Keratinocyte (primary cell): ENCODE results near the gene STAG1. TPM values are rescaled to one million over a fixed set of nuclear protein-coding genes. Genes with fewer than 3 reads are reported as not detected.
"Not testable (repeated sequence)": the region's sequence is repeated elsewhere in the genome, so short reads cannot be mapped to it uniquely, and the experiment has no call there.

ENCODE experiments used
- DNase-seq: peaks from one replicate; pipeline ENCODE4 v3.0.0-alpha.2; 2011; ENCODE audit warnings: low read depth, missing footprints, low spot score
- FAIRE-seq: peaks from 2 replicates; lab custom pipeline; 2011; peaks lifted over from hg19 to GRCh38; lab: Jason Lieb, UNC
- H2AFZ ChIP-seq: 2 replicates; pipeline ENCODE4 v1.6.0; 2012; ENCODE audit warnings: low read length, control low read depth, inconsistent platforms; ENCODE audit not compliant: control insufficient read depth
- H3K27ac ChIP-seq: 2 replicates; pipeline ENCODE4 v1.5.1; 2011; ENCODE audit warnings: low read length; ENCODE audit not compliant: control insufficient read depth, insufficient read depth
- H3K27me3 ChIP-seq: 3 replicates; pipeline ENCODE4 v1.6.0; 2011; ENCODE audit warnings: low read length; ENCODE audit not compliant: control insufficient read depth, insufficient read depth; ENCODE audit errors: extremely low read depth
- H3K36me3 ChIP-seq, 2 experiments: 2 replicates in 1 of 2; 3 replicates in 1 of 2; pipeline ENCODE4 v1.5.1; 2011; ENCODE audit warnings: low read length in 2 of 2, mild to moderate bottlenecking in 1 of 2; ENCODE audit not compliant: control insufficient read depth in 2 of 2, insufficient read depth in 2 of 2; ENCODE audit errors: extremely low read depth in 1 of 2
- H3K4me1 ChIP-seq: 3 replicates; pipeline ENCODE4 v1.5.1; 2011; ENCODE audit warnings: low read length; ENCODE audit not compliant: control insufficient read depth, insufficient read depth; ENCODE audit errors: extremely low read depth
- H3K4me2 ChIP-seq: 3 replicates; pipeline ENCODE4 v1.6.0; 2011; ENCODE audit warnings: low read depth, low read length; ENCODE audit not compliant: control insufficient read depth, insufficient read depth; ENCODE audit errors: extremely low read depth
- H3K4me3 ChIP-seq, 3 experiments: fragments of 200-600 bp in 1 of 3; sonication (generic) in 1 of 3; 2 replicates in 2 of 3; 3 replicates in 1 of 3; pipeline ENCODE4 v1.5.1; 2011 to 2016; ENCODE audit warnings: low read length in 3 of 3, mild to moderate bottlenecking in 3 of 3, control low read depth in 2 of 3, inconsistent platforms in 1 of 3, low read depth in 1 of 3, mixed read lengths in 1 of 3, mixed run types in 1 of 3, moderate library complexity in 1 of 3; ENCODE audit not compliant: control insufficient read depth in 2 of 3, insufficient read depth in 2 of 3; ENCODE audit errors: extremely low read depth in 1 of 3
- H3K79me2 ChIP-seq: 2 replicates; pipeline ENCODE4 v1.6.0; 2012; ENCODE audit warnings: low read length; ENCODE audit not compliant: control insufficient read depth, insufficient read depth
- H3K9ac ChIP-seq: 3 replicates; pipeline ENCODE4 v1.6.0; 2011; ENCODE audit warnings: low read length; ENCODE audit not compliant: control insufficient read depth, insufficient read depth; ENCODE audit errors: extremely low read depth
- H3K9me1 ChIP-seq: 3 replicates; pipeline ENCODE4 v1.6.0; 2011; ENCODE audit warnings: low read length; ENCODE audit not compliant: control insufficient read depth, insufficient read depth; ENCODE audit errors: extremely low read depth
- H3K9me3 ChIP-seq: 2 replicates; pipeline ENCODE4 v1.5.1; 2012; ENCODE audit warnings: low read depth, low read length; ENCODE audit not compliant: control insufficient read depth
- H4K20me1 ChIP-seq: 3 replicates; pipeline ENCODE4 v1.6.0; 2011; ENCODE audit warnings: low read length; ENCODE audit not compliant: control insufficient read depth, insufficient read depth; ENCODE audit errors: extremely low read depth
- EZH2 ChIP-seq: IDR thresholded peaks from one replicate; pipeline ENCODE4 v1.6.1; 2012; ENCODE audit warnings: inconsistent platforms, mild to moderate bottlenecking, low read length, moderate library complexity
- dilution Hi-C: fragments of 300-500 bp; cut with MboI; formaldehyde crosslinking; loops from one replicate; pipeline ENCODE4 v1.7.0; 2020; ENCODE audit warnings: low sequenced_read_pairs; ENCODE audit not compliant: extremely low pct_ligation_motif_present
- polyA plus RNA-seq, 5 experiments: library from polyadenylated mRNA; depleted of rRNA in 3 of 5; stranded (reverse) in 3 of 5; stranded (forward) in 1 of 5; unstranded in 1 of 5; fragments of >200 nt; gene quantifications; 1 replicate in 1 of 5; 2 replicates in 3 of 5; 3 replicates in 1 of 5; pipeline versions ENCODE4 v1.2.1 to v1.2.3, GENCODE V29; 2011 to 2012; ENCODE audit warnings: missing spikeins in 2 of 5, low read depth in 1 of 5, low replicate concordance in 1 of 5
- TF ChIP-seq, protein P1 (sequence below), 3 experiments: IDR thresholded peaks in 1 of 3; conservative IDR thresholded peaks in 1 of 3; optimal IDR thresholded peaks in 1 of 3; 2 replicates in 2 of 3; 3 replicates in 1 of 3; pipeline versions ENCODE3 to v1.5.1; 2011; ENCODE audit warnings: low read length in 3 of 3, mild to moderate bottlenecking in 3 of 3, moderate library complexity in 2 of 3, control low read depth in 1 of 3, inconsistent platforms in 1 of 3; ENCODE audit not compliant: insufficient read depth in 2 of 3; ENCODE audit errors: extremely low read depth in 1 of 3

The STAG1 gene
- polyA plus RNA-seq, 1 donor (not counting 4 experiments of a cell fraction or from before 2014, with no cell fraction given): 11.8 TPM

DNA sequence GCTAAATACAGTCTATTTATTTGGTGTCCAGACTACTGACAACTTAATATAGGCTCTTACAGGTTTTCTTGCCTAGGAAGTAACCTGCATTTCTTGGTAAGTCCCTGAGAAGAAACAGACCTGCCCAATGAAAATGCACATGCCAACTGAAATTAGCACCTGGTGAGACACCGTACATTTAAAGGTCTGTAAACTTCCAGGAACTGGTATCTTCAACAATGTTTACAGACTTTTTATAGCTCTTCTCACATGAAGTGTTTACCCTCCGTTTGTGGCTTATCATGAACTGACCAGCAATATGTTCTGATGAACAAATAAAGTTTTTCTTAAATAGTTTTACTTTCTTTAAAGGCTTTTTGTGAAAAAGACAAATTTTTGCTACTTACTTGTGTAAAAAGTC is 408.7 kb downstream of the STAG1 start:
- Histone ChIP-seq H3K9me1 (no peaks in the 10 kb centered on the region), H3K4me1 (peaks cover 11% of the 10 kb centered on the region), H3K9ac (no peak overlapping the region), H3K27me3 (no peaks in the 10 kb centered on the region), H3K4me3 (no peak overlapping the region), H4K20me1 (no peaks in the 10 kb centered on the region), H3K9me3 (no peaks in the 10 kb centered on the region), H3K79me2 (no peaks in the 10 kb centered on the region), H3K27ac (no peak overlapping the region), H3K4me2 (no peak overlapping the region), H2AFZ (no peak overlapping the region), H3K36me3 (peaks cover 0 to 3% of the 10 kb centered on the region in 2 experiments)
- no peak for DNase-seq
- dilution Hi-C loops: loop anchor here (25.0 kb wide), 1 partner anchor 156 kb away; the partner anchor contains the start of gene MSL2
- FAIRE-seq: no peak
- TF ChIP-seq, protein P1, sequence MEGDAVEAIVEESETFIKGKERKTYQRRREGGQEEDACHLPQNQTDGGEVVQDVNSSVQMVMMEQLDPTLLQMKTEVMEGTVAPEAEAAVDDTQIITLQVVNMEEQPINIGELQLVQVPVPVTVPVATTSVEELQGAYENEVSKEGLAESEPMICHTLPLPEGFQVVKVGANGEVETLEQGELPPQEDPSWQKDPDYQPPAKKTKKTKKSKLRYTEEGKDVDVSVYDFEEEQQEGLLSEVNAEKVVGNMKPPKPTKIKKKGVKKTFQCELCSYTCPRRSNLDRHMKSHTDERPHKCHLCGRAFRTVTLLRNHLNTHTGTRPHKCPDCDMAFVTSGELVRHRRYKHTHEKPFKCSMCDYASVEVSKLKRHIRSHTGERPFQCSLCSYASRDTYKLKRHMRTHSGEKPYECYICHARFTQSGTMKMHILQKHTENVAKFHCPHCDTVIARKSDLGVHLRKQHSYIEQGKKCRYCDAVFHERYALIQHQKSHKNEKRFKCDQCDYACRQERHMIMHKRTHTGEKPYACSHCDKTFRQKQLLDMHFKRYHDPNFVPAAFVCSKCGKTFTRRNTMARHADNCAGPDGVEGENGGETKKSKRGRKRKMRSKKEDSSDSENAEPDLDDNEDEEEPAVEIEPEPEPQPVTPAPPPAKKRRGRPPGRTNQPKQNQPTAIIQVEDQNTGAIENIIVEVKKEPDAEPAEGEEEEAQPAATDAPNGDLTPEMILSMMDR (optimal IDR thresholded peaks at IDR 0.05 in 1 of 3, IDR thresholded peaks at IDR 0.05 in 1 of 3, conservative IDR thresholded peaks at IDR 0.05 in 1 of 3; ENCODE audit: extremely low read depth in 1 of 3, insufficient read depth in 2 of 3, low read length in 3 of 3): no peak
- TF ChIP-seq EZH2: no peak

DNA sequence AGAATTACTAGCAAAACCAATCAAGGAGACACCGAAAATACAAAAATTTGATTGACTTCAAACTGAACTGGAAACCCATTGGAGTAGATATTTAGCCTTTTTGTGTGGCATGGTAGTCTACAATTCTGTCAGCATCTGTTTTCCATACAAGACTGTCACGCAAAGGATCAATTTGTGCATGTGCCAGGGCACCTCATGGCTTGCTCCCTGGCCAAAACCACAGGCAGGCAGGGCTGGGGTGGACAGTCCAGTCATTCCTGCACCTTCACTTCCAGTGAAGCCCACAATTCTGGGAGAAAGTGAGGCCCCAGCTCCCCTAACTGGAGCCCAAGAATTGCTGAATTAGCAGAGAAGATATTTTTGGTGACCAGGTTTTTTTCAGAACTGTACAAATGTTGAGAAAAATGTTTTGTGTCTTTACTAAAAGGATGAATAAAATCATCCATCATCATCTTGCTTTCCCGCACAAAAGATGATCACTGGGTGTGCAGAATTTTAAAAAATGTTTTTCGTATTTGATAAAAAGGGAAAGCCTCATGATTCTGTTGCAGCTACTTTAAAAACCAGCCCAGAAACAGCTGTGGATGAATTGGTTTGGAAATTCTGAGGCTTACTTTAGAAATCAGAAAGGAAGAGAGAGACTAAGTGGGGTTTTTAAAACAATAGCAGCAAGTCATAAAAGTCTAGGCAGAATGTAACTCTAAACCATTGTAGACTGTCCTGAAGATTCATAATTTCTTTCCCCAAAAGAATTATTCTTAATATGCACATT is 415.7 kb downstream of the STAG1 start:
- no peak for FAIRE-seq
- H3K9me1 ChIP-seq: no peaks in the 10 kb centered on the region
- H3K4me3 ChIP-seq: no peak overlapping the region
- no peak overlapping the region for H2AFZ ChIP-seq
- no peak for DNase-seq
- no peak overlapping the region for H3K9ac ChIP-seq
- no peaks in the 10 kb centered on the region for H3K9me3 ChIP-seq
- H3K4me1 ChIP-seq: no peaks in the 10 kb centered on the region
- TF ChIP-seq, protein P1 (optimal IDR thresholded peaks at IDR 0.05 in 1 of 3, IDR thresholded peaks at IDR 0.05 in 1 of 3, conservative IDR thresholded peaks at IDR 0.05 in 1 of 3; ENCODE audit: extremely low read depth in 1 of 3, insufficient read depth in 2 of 3, low read length in 3 of 3): no peak
- no peak for TF ChIP-seq EZH2
- H3K27me3 ChIP-seq: no peaks in the 10 kb centered on the region
- H3K79me2 ChIP-seq: no peaks in the 10 kb centered on the region
- dilution Hi-C loops: loop anchor here (25.0 kb wide), 1 partner anchor 149 kb away; the partner anchor contains the start of gene MSL2
- peaks cover 0 to 2% of the 10 kb centered on the region in 2 experiments for H3K36me3 ChIP-seq
- H3K4me2 ChIP-seq: no peak overlapping the region
- no peak overlapping the region for H3K27ac ChIP-seq
- H4K20me1 ChIP-seq: no peaks in the 10 kb centered on the region

- not testable (repeated sequence) for FAIRE-seq, H3K79me2 ChIP-seq, DNase-seq, H3K36me3 ChIP-seq, H3K9ac ChIP-seq, H4K20me1 ChIP-seq, H3K9me3 ChIP-seq, H3K4me1 ChIP-seq, H3K27me3 ChIP-seq, H2AFZ ChIP-seq, H3K9me1 ChIP-seq, H3K27ac ChIP-seq, H3K4me2 ChIP-seq, H3K4me3 ChIP-seq
- dilution Hi-C loops: loop anchor here (25.0 kb wide), 1 partner anchor 147 kb away; the partner anchor contains the start of gene MSL2
Measured at GRCh38 chr3:136334726-136335125, 417.5 kb downstream of the STAG1 start.
